ENCODE data around the gene FAN1.
A peak's percentile ranks its signal among the peaks of the same experiment; 100 is the strongest.

The FAN1 gene

DNA sequence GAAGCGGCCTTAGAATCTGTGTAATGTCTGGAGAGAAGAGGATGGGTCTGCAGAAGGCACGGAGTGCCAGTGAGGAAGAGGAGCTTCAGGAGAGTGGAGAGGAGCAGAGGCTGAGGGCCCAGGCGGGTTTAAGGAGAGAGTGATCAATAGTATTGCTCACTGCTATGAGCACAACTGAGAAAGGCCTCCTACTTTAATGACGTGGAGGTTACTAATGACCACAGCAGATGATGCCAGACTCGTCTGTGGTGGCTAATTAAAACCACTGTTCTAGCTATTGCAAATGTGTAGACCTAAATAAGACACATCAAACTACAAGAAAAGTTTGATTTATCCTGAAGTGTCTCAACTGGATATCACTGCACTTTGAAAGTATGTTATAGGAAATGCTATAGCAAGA is 54.5 kb downstream of the FAN1 start:
- DNase-seq (ENCODE audit: low read depth), result no peak

GRCh38 chr15:30962079-30962478 is 58.4 kb downstream of the FAN1 start:
- DNase-seq (ENCODE audit: low read depth), result no peak

GRCh38 chr15:30962659-30963058 is 58.9 kb downstream of the FAN1 start:
- DNase-seq (ENCODE audit: low read depth), result no peak

- no peak for DNase-seq (ENCODE audit: low read depth)
Measured at GRCh38 chr15:30963681-30964080, 60.0 kb downstream of the FAN1 start.

GRCh38 chr15:30969724-30970123 is 66.0 kb downstream of the FAN1 start:
- DNase-seq (ENCODE audit: low read depth), result no peak

DNA sequence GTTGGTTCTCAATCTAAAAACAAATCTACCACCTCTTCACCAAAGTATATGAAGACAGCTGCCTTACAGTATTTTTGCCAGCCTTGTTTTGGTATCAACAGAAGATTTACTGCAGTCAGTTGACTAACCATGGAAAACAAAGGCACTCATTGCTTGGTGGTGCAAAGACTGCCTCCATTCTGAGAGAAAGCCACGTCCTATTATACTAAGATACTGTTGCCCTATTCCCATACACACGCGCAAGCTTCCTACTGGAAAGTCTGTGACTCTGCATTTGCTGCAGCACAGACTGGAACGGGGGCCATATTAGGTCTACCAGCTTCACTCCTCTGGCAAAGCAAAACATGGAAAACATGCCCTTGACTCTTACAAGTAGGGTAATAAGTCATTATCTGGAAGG is 69.7 kb downstream of the FAN1 start:
- no peak for DNase-seq (ENCODE audit: low read depth)

- no peak for DNase-seq (ENCODE audit: low read depth)
Measured at GRCh38 chr15:30974112-30974511, 70.4 kb downstream of the FAN1 start.

- DNase-seq (ENCODE audit: low read depth), result no peak
Measured at GRCh38 chr15:30978328-30978727, 74.6 kb downstream of the FAN1 start.

DNA sequence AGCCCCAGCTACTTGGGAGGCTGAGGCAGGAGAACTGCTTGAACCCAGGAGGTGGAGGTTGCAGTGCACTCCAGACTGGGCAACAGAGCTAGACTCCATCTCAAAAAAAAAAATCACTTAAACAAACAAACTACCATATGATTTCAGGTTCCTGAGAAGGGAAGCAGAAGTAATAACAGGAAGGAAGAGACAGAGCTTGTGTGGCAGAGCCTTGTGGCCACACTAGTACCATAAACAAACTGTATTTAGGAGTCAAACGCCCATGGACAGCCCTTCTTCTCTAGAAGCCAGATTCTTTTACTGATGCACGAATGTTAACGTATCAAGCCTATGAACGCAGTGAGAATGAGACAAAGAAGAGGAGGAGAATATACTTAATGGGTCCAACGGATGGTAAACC is 75.7 kb downstream of the FAN1 start:
- DNase-seq (ENCODE audit: low read depth), result no peak

- DNase-seq (ENCODE audit: low read depth), result no peak
Measured at GRCh38 chr15:30984118-30984517, 80.4 kb downstream of the FAN1 start.

DNA sequence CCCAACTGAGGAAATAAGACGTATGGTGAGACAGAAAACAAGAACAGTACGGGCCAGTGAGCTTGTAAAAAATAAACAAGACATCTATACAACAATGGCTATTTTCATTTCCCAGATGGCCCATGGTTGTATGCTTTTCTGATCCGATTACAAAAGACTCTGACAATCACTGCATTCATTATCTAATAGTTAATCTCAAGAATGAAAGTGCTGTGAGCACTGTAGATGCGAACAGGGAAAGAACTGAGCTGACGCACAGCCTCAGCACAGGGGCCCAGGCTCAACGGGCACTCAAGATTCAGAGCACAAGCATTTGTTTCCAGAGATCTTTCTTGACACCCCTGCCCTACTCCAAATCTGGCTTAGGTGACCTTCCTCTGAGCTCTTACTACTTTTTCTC is 80.8 kb downstream of the FAN1 start:
- DNase-seq (ENCODE audit: low read depth), result no peak

DNA sequence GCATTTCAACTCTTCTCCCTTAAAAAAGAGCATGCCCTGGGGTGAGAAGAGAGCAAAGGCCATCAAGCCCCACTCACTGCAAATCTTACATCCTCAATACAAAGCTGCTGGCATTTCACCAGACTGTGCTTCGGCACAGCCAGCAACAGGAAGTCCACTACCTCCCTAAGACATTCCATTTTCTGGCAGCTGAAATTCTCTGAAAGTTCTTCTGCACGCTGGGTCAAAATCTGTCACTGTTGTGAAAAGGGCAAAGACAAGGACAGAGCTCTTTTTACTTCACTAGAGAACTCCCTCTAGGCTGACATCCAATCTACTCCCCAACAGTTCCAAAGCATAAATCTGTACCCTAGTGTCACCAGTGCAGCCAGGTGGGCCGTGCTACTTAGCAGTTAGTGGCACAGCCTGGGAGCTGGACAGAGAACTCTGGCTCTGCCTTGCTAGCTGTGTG is 81.4 kb downstream of the FAN1 start:
- DNase-seq (ENCODE audit: low read depth), result no peak

DNA sequence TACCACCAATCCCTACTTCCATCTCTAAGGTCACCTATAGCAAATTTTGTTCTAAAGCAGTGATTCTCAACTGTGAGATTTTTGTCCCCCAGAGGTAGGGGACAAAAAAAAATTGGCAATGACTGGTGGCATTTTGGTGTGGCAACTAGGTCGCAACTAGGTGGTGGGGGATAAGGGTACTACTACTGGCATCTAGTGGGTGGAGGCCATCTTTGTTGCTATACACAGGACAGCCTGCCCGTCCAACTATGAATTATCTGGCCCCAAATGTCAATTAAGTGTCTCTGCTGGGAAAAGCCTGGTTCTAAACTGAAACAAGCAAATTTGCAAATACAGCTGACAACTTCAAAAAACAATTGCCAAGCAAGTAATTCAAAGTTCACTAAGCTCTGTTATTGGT is 86.3 kb downstream of the FAN1 start:
- no peak for DNase-seq (ENCODE audit: low read depth)

GRCh38 chr15:30990446-30991254 is 86.9 kb downstream of the FAN1 start:
- no peak for DNase-seq (ENCODE audit: low read depth)

- DNase-seq (ENCODE audit: low read depth), result peak; percentile 68
Measured at GRCh38 chr15:30991255-30992235, 87.8 kb downstream of the FAN1 start, which contains the start of gene MTMR10. TSS of gene MTMR10 (minus strand) at chr15:30991628. CDS start at chr15:30991506, 122 bp downstream.

- no peak for DNase-seq (ENCODE audit: low read depth)
Measured at GRCh38 chr15:30992249-30992864, 88.6 kb downstream of the FAN1 start.
